GM12873 (cell line): ENCODE data around the gene ARGLU1.

Source experiments
- TF ChIP-seq, protein P1 (sequence below): IDR thresholded peaks from 2 replicates; pipeline ENCODE4 v1.5.1; 2012; ENCODE audit warnings: low read depth, mild to moderate bottlenecking, moderate library complexity, low read length, control low read depth; ENCODE audit not compliant: insufficient read depth; ENCODE audit errors: missing control alignments

Gene ARGLU1

DNA sequence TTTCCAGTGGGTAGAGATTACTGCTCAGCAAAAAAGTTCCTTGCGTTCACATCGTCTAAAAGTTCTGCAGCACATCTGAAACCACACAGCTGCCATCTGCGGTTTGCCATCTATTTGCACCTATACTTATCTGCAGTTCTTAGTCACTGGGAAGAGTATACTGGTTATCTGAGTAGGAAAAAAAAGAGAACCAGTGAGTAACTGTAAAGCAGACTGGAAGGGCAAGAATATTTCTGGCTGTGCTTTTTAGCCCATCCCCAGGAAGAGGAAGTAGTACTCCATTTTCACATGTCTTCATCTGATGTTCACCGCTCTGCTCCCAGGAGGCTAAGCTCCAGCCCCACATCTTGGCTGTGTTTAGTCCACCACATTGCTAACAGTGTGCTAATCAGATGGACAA, 68.0 kb downstream of the ARGLU1 start:
- TF ChIP-seq, protein P1, sequence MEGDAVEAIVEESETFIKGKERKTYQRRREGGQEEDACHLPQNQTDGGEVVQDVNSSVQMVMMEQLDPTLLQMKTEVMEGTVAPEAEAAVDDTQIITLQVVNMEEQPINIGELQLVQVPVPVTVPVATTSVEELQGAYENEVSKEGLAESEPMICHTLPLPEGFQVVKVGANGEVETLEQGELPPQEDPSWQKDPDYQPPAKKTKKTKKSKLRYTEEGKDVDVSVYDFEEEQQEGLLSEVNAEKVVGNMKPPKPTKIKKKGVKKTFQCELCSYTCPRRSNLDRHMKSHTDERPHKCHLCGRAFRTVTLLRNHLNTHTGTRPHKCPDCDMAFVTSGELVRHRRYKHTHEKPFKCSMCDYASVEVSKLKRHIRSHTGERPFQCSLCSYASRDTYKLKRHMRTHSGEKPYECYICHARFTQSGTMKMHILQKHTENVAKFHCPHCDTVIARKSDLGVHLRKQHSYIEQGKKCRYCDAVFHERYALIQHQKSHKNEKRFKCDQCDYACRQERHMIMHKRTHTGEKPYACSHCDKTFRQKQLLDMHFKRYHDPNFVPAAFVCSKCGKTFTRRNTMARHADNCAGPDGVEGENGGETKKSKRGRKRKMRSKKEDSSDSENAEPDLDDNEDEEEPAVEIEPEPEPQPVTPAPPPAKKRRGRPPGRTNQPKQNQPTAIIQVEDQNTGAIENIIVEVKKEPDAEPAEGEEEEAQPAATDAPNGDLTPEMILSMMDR = no peak

DNA sequence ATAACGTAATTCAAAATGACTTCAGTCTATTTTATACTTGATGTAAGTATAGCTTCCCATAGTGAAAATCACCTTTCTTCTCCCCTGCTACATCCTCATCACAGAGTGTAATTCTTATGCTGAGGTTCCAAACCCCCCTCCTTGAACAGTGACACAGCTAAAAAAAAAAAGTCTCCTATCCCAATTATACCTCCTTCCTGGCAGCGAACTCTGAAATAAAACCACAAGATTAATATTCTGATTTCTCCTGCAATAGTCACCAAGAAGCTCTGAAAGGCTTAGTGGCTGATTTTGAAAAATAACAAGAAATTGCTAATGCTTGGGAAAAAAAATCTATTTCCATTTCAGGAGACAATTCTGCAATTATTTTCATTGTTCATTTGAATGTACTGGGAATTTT, 68.8 kb downstream of the ARGLU1 start:
- TF ChIP-seq, protein P1 = no peak

DNA sequence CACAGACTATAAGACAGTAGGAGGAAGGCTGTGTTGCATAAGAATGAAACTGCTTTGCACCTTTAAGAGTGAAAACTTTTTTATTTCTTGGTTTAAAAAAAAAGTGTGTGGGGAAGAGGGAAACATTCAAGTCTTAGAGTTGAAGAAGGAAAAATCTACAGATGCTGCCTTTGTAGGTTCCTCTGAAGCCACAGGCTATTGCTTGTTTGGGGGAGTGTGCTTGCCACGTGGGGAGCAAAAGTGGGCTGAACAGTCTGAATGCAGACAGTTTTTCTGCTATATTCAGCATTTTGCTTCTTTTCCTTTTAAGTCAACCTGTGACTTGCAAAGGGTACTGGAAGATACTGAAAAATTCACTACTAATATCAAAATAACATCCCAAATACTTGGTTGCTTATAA, 69.4 kb downstream of the ARGLU1 start:
- TF ChIP-seq, protein P1 = no peak

DNA sequence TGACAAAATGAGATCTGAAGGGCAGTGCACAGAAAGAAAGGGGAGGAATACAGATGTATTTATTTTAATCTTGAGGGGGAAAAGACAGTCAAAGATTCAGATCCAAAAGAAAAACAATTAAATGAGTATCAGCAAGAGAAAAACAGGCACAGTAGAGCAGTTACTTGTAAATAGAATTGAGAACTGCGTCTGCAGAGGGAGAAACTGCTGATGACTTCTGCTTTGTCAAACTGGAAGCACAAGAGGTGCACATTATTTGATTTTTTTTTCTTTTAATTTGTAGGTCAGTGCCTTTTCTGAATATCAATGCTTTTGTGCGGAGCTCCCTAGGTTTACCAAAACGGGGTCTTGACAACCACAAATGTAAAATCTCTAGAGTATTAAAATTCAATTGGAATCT, 69.8 kb downstream of the ARGLU1 start:
- TF ChIP-seq, protein P1 = no peak

DNA sequence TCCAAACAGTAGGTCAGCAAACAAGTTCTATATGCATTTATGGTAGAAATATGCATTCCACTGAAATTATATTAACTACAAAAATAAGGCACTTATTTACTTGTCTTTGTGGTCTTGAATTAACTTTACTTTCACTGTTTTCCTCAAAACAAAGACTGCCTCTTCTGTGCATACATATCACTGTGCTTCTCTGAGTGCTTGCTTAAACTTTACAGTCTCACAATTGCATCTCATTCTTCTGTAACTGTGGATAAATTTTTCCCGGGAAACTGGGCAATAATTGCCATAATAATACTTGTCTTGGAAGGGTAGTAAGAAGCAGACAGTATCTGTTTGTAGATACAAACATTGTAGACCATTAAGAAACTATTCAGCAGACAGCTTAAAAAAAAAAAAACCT, 70.9 kb downstream of the ARGLU1 start:
- TF ChIP-seq, protein P1 = no peak

DNA sequence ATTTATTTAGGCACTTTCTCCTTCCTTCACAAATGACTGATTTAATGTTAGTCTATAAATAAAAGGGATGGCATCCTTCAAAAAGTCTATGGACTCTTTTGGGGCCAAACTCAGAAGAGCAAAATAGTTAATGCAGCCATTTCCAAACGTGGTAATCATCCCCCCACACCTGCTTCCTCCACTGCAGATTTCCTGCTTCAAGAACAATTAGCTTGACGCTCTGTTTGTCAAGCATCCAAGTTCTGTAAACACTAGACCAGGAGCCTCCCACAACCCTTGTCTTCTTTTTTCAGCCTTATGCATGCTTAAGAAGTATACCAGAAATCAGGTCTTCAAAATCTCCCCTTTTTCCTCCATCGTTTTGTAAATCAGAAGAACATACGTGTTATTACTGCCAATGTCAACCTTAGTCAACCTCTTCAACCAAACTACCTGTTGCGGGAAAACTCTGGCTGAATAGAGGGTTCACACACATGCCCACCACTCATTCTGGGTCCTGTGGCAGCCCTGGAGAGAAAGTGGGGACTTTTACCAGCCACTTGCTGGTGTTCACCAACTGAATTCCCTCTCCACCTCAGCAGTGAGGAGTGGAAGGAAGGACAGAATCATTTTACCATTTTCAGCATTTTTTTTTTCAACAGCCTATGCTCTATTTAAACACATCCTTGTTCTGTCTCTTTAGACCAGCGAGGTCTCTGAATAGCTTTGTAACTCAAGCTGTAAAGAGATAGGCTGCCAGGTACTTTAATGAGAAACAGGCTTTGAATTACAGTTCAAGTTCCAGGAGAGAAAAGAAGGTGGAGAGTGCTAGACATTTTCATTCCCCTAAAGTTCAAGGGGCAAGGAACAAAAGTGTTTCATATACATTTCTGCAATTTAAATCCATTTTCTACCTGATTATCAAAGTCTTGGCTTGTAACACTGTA, 71.6 kb downstream of the ARGLU1 start:
- TF ChIP-seq, protein P1 = no peak

DNA sequence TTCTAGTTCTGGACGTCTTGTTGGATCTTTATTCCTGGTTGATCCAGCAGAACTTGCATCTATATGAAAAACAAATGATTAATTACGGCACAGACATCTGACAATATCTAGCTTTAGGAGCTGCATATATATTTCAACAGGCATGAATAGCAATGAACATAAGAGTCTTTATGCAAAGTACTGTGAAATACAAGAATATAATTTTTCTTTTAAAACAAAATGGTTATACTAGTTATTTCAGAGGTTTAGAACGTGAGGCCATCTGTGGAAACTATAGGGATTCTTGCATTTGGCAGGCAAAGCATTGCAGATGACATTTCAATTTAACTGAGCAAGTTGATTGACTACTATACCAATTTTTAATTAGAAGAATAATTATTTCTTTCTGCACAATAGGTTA, 73.0 kb downstream of the ARGLU1 start:
- TF ChIP-seq, protein P1 = no peak
